Measurements from ENCODE around the gene RXFP1. TPM values are rescaled to one million over a fixed set of nuclear protein-coding genes. Genes with fewer than 3 reads are reported as not detected.
"Not testable (repeated sequence)": the region's sequence is repeated elsewhere in the genome, so short reads cannot be mapped to it uniquely, and the experiment has no call there.

The RXFP1 gene
- total RNA-seq, 1 experiment from 2014 or later: not detected

DNA sequence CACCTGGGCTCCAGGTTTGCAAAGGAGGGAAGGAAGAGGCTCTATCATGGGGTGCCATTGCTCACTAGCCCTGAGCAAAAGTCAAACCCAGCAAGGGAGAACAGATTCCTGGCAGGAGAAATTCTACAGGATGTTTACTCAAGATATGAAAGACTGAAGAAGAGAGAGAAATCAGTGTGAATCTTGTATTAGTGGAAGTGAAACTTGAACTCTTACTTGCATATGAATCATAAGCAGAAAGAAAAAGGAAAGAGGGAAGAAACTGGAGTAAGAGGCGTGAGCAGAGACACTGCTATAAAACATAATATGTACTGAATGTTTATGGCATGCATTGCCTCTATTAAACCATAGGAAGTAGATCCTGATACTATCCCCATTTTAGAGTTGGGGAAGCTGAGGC lies 89.1 kb downstream of the RXFP1 start:
- no peak for DNase-seq (ENCODE audit: low spot score)

DNA sequence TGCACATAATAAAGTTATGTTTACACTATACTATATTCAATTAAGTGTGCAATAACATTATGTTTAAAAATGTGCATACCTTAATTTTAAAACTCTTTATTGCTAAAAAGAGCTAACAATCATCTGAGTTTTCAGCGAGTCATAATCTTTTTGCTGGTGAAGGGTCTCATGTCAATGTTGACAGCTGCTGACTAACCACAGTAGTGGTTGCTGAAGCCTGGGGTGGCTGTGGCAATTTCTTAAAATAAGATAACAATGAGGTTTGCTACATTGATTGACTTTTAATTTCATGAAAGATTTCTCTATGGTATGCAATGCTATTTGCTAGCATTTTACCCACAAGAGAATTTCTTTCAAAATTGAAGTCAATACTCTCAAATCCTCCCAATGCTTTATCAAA lies 91.4 kb downstream of the RXFP1 start:
- no peak for DNase-seq (ENCODE audit: low spot score)

DNA sequence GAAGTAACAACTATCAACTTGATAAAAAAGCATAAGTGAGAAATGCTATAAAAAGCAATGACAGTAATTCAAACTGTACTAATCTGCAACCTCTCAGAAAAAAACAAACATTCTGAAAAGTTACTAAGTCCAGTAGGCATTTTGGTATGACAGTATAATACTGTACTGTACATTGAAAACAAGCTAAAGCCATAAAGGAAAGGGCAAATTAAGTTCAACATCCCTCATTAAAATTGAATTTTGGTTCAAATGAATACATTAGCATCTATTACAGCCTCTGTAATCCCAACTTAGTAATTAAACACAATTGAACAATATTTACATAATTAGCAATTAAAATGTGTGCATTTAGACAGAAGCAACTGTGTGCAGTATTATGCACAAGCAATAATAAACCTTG lies 96.3 kb downstream of the RXFP1 start:
- DNase-seq (ENCODE audit: low spot score): no peak

DNA sequence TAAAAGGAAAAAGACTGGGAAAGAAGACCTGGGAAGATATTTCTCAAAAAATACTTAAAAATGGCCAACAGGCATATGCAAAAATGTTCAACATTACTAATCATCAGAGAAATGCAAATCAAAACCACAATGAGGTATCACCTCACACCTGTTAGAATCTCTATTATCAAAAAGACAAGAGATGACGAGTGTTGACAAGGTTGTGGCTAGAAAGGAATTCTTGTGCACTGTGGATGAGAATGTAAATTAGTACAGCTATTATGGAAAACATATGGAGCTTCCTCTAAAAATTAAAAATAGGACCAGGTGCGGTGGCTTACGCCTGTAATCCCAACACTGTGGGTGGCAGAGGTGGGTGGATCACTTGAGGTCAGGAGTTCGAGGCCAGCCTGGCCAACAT lies 100.0 kb downstream of the RXFP1 start:
- DNase-seq (ENCODE audit: low spot score): no peak

DNA sequence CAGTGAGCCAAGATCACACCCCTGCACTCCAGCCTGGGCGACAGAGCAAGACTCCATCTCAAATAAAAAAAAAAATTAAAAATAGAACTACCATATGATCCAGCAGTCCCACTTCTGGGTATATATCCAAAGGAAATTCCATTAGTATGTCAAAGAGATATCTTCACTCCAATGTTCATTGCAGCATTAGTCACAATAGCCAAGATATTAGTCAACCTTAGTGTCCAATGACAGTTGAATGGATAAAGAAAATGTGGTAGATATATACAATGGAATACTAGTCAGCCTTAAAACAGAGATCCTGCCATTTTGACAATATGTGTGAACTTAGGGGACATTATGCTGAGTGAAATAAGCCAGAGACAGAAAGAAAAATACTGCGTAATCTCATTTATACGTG lies 100.6 kb downstream of the RXFP1 start:
- no peak for DNase-seq (ENCODE audit: low spot score)

DNA sequence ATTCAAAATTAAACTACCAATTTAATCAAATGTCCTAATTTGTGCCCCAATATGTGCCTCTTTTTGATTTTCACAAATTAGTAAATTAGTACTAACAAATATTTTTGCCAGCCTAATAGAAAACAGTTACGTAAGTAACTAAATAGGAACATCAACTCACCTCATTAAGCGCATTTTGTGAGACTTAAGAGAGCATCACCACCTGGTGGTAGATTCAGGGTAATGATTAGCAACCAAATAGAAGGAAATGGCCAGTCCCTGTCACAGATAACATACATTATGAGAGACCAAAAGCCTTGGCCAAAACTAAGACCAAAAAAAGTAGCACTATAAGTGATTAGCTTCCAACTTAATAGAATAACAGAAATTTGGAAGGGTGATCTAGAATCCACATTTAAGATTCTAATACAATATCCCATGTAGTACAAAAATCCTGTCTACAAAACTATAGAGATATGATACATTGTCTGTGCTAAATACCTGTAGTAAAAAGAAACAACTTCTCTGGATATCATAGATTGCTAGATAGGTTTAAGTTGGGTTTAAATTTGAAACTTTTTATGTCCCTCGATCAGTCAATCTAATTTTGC lies 103.3 kb downstream of the RXFP1 start:
- peak; percentile 59 for DNase-seq (ENCODE audit: low spot score)

DNA sequence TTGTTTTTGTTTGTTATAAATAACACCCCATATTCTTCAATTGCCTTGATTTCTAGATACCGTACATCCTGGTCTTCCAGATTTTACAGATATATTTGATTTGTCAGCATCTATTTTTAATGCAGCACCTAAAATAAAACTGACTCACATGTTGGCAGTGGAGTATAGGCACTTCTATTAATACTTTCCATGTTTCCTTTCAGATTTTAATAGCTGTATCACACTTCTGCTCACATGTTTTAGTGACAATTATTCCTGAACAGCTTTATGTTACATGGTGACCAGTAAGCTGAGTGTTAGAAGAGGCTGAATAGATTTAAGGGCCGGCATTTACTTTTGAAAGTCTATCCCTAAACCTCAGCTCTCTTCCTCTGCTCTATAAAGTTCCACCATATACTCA lies 103.9 kb downstream of the RXFP1 start:
- no peak for DNase-seq (ENCODE audit: low spot score)

DNA sequence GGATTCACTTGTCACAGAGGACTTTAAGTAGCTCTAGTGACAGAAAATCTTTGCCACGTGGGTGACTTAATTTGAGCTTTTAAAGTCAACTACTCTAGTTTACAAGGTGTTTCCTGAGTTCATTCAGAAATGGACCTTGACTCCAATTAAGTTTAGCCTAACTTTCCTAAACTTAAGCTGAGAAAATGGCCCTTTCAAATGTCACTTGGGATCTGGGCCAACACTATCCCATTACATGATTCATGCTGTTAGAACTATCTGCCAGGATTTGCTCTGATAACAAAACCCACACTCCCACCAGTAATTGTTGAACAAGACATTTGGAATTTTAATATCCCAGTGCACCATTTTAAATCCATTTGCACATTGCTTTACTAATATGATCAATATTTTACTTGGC lies 109.2 kb downstream of the RXFP1 start:
- DNase-seq (ENCODE audit: low spot score): no peak

DNA sequence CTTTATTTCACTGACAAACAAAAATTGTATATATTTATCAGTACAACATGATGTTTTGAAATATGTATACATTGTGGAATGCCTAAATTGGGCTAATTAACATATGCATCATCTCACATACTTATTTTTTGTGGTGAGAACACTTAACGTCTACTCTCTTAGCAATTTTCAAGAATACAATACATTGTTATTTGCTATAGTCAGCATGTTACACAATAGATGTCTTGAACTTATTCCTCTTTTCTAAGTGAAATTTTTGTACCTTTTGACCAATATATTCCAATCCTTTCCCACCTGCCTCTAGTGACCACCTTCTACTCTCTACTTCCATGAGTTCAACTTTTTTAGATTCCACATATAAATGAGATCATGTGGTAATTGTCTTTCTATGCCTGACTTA lies 114.9 kb downstream of the RXFP1 start:
- DNase-seq (ENCODE audit: low spot score): no peak

DNA sequence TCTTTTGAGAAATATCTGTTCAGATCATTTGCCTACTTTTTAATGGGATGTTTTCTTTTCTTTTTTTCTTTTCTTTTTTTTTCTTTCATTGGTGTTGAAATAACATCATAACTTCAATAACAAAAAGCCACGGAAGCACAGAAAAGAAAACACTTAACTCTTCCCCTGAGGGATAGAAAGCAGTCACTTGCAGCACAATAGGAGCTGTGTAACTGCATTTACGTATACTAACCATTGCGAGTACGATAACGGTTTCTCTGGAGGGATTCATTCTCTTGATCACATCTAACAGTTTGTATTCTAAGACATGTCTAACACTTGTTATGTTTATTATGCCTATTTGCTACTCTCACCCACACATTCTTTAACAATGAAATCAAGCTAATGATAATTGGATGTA lies 122.7 kb downstream of the RXFP1 start:
- no peak for DNase-seq (ENCODE audit: low spot score)

DNA sequence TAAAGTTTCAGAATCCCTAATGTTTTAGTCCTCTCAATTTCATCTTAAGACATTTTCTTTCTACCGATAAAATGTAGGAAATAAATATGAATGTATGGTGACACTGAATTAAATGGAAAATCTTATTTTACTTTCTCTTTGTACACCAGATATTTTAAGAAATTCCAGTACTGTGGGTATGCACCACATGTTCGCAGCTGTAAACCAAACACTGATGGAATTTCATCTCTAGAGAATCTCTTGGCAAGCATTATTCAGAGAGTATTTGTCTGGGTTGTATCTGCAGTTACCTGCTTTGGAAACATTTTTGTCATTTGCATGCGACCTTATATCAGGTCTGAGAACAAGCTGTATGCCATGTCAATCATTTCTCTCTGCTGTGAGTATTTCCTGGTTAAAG lies 123.1 kb downstream of the RXFP1 start:
- no peak for DNase-seq (ENCODE audit: low spot score)

DNA sequence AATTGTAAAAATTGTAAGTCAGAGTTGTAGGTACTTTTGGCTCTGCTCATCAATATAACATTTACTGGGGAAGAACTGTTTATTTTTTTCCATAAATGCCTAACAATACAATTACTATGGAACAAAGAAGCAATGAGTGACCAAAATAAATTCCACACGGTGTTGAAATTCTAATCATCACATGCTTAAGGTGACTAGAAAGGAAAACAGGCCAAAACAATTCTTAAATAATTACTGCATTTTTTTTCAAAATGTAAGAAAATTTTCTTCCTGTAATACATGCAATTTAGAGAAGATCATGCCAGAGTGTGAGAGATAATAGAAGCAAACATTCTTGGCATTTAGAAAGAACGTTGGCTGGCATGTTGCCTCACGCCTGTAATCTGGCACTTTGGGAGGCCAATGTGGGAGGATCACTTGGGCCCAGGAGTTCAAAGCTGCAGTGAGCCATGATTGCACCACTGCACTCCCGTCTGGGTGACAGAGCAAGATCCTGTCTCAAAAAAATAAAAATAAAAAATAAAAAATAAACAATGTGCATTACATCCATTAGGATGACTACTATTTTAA lies 127.5 kb downstream of the RXFP1 start:
- DNase-seq (ENCODE audit: low spot score): no peak

DNA sequence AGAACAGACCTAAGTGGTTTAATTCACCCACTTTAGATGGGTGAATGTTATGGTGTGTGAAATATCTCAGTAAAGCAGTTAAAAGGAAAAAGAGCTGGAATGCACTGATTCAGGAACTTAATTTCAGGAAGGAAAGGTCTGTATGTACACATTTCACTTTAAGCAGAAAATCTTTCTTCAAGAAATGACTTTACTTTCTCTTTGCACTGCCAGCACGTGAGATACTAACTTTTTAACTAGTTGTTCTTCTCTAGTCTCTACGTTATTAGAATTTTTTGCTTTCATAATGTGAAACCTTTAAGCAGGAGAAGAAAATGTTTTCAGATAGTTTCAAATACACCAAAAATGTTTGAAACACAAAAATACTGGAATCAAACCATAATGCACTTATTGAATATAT lies 131.2 kb downstream of the RXFP1 start:
- DNase-seq (ENCODE audit: low spot score): no peak

DNA sequence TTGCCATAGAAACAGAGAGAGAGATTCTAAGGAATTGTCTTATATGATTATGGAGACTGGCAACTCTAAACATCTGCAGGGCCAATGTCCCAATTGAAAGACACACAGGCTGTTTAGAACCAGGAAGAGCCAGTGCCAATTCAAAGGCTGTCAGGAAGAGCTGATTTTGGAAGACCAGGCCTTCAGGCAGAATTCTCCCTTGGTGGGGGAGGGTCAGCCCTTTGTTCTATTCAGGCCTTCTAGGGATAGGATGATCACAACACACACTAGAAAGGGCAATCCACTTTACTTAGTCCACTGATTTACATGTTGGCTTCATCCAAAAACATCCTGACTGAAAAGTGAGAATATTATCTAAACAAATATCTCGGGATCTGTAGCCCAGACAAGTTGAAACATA lies 134.8 kb downstream of the RXFP1 start:
- DNase-seq (ENCODE audit: low spot score): no peak

DNA sequence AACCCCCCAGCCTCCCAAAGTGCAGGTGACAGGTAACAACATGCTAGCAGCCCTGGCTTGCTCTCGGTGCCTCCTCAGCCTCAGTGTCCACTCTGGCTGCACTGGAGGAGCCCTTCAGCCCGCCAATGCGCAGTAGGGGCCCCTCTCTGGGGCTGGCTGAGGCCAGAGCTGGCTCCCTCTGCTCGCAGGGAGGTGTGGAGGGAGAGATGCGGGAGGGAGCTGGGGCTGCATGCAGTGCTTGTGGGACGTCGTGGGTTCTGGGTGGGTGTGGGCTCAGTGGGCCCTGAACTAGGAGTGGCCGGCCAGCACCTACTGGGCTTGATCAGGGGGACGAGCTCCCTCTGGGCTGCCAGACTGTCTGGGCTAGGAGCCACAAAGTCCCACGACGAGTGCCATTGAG lies 135.6 kb downstream of the RXFP1 start:
- no peak for DNase-seq (ENCODE audit: low spot score)

DNA sequence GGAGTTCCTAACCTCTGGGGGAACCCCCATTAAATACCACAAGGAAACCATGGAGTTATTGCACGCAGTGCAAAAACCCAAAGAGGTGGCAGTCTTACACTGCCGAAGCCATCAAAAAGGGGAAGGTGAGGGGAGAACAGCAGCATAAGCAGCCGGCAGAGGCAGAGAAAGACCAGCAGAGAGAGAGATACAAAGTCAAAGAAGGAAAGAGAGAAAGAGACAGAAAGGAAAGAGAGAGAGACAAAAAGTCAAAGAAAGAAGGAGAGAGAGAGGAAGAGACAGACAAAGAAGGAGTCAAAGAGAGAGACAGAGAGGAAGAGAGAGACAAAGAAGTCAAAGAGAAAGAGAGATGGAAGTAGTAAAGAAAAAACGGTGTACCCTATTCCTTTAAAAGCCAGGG lies 141.6 kb downstream of the RXFP1 start:
- DNase-seq (ENCODE audit: low spot score): not testable (repeated sequence)

DNA sequence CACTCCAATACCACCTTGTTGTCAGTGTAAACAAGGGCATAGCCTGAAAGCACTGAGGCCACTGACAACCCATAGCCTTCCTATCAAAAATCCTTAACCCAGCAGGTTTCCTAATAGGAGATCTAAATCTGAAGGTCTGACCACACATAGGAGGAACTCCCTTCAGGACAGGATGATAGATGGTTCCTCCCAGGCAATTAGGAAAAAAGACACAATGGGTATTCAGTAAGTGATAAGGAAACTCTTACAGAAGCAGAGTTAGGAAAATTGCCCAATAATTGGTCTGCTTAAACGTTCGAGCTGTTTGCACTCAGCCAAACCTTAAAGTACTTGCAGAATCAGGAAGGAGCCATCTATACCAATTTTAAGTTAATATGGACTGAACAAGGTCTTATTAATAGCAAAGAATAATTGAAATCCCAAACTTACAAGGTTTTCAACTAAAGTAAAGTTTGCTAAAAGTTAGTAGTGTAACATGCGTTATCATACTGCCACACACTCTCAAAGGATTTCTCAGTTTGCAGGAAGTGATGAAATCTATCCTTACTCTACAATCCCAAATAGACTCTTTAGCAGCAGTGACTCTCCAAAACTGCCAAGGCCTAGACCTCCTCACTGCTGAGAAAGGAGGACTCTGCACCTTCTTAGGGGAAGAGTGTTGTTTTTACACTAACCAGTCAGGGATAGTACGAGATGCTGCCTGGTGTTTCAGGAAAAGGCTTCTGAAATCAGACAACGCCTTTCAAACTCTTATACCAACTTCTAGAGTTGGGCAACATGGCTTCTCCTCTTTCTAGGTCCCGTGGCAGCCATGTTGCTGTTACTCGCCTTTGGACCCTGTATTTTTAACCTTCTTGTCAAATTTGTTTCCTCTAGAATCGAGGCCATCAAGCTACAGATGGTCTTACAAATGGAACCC lies 142.3 kb downstream of the RXFP1 start:
- DNase-seq (ENCODE audit: low spot score): not testable (repeated sequence)

DNA sequence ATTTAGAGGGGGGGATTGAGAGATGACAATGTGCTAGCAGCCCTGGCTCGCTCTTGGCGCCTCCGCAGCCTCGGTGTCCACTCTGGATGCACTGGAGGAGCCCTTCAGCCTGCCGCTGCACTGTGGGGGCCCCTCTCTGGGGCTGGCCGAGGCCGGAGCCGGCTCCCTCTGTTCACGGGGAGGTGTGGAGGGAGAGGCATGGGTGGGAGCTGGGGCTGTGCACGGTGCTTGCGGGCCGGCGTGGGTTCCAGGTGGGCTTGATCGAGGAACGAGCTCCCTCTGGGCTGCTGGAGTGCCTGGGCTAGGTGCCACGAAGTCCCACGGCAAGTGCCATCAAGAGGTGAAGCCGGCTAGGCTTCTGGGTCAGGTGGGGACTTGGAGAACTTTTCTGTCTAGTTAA lies 143.1 kb downstream of the RXFP1 start:
- DNase-seq (ENCODE audit: low spot score): no peak

DNA sequence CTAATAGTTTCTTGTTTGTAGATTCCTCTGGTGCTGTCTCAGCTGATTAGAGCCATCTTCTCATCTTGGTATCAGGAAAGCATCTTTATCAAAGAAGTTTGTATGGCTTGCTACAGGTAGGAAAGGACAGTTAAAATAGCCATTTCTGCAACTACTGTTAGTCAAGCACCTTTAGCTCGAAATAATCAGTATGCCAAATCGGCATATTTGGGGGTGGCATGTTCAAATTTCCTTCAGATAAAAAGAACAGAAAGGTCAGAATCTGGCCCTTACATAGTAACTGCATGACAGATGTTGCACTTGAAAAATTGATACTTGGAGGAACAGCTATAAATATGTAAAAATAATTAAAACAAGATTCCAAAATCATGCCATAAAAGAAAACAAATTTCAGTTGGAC lies 145.2 kb downstream of the RXFP1 start:
- DNase-seq (ENCODE audit: low spot score): no peak

DNA sequence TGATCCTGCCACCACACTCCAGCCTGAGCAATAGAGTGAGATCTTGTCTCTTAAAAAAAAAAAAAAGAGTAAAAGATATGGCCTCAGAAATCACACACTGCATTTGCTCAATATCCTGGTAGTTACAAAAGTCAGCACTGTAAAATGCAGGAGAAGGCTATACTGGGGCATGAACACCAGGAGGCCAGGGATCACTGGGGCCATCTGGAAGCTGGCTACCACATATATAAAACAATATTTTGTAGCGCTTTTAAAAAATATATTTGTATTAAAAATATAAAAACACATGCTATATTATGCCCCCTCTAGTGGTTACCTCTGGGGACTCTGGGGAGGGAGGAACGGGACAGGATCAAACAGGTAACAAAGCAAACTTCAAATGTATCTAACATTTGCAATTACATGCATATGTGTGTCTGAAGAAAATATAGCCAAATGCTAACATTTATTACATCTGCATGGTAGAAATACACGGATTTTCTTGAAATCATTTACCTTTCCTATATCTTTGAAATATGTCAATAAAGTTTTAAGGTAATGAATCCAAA lies 146.0 kb downstream of the RXFP1 start:
- peak; percentile 31 for DNase-seq (ENCODE audit: low spot score)

DNA sequence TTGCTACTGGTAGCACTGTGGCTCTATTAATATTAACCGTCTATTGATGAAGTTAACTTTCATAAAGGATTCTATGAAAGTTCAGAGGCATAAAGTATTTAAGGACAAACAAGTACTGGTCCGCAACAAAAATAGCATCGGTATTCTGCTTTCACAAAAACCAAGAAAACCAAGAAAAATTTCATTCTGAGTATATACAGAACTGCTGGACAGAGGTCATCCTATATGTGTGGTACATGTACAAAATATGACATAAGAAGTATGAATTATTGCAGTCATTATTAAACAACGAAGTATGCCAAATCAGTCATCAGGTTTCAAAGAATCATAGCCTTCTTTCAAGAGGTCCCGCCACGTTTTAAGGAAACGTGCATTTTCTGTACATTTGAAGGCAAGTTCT lies 147.6 kb downstream of the RXFP1 start:
- no peak for DNase-seq (ENCODE audit: low spot score)

DNA sequence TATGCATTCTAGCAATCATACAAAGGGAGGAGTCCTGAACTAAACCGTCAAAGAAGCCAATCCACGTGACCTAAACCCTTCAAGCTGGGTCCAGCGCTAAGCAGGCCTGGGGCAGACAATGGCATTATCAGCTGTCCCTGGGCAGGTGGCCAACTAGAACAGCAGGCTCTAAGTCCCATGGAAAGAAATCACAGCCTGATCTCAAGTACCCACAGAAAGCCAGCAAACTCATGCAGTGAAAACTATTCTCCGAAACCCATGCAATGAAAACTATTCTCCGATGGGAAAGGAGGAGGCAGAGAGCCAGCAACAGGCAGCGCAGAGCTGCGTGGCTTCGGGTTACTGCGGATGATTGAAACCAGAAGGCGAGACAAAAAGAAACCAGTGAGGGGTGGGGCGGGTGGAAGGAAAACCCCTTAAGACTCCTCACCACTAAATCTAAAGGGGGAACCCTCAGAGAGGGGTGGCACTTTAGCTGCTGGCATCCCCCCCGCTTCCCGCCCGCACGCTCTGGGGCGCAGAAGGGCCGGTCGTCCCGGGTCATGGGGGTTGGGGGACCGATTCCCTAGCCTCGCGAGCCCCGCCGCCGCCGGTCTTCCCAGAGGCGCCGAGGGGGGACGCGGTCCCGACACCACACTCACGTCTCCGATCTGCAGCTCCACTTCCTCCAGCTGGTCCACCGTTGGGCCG lies 149.4 kb downstream of the RXFP1 start:
- peak; percentile 74 for DNase-seq (ENCODE audit: low spot score)
